ENCODE data around the gene CCDC71. TPM values are rescaled to one million over a fixed set of nuclear protein-coding genes. Genes with fewer than 3 reads are reported as not detected.

Gene CCDC71
- total RNA-seq, 1 experiment from 2014 or later, result 17.8 TPM

DNA sequence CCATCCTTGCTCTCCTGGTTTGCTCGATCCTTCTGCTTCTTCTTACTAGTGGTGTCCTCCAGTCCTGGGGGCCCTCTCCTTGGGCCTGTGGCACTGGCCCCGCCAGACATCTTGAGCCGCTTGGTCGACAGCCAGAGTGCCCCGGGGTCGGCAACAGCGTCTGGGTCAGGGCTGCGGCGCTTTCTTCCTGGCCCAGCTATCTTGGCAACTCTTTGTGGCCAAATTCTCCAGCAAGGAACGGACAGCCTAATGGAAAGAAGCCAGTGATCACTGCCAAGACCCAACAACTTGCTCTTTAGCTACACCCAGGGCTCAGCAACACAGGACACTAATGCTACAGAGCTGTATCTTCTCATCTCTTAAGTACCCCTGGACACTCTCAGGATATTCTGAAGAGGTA is 47.1 kb downstream of the CCDC71 start:
- Histone ChIP-seq H3K36me3 (ENCODE audit: low read depth) (peaks cover 11% of the 10 kb centered on the region; the same call in 1 of the 2 replicates), H3K4me2 (peak overlapping the region; percentile 99), H3K79me2 (ENCODE audit: low read depth) (peaks cover 26% of the 10 kb centered on the region), H3K27ac (peak overlapping the region; percentile 76), H3K9me2 (ENCODE audit: insufficient read depth) (no peaks in the 10 kb centered on the region), H3F3A (ENCODE audit: insufficient read depth, low read depth) (peaks cover 29% of the 10 kb centered on the region), H2AFZ (no peak overlapping the region), H3K4me1 (replicated peaks; ENCODE audit: insufficient read depth) (peaks cover 10% of the 10 kb centered on the region), H3K9me3 (ENCODE audit: insufficient read depth, low read depth) (no peaks in the 10 kb centered on the region), H4K20me1 (ENCODE audit: insufficient read depth) (no peaks in the 10 kb centered on the region), H3K27me3 (ENCODE audit: insufficient read depth, low read depth) (no peaks in the 10 kb centered on the region), H3K4me3 (peak overlapping the region; percentile 69)
- TF ChIP-seq EZH2 (IDR thresholded peaks at IDR 0.05; ENCODE audit: low read depth), result no peak
- TF ChIP-seq, protein P1, sequence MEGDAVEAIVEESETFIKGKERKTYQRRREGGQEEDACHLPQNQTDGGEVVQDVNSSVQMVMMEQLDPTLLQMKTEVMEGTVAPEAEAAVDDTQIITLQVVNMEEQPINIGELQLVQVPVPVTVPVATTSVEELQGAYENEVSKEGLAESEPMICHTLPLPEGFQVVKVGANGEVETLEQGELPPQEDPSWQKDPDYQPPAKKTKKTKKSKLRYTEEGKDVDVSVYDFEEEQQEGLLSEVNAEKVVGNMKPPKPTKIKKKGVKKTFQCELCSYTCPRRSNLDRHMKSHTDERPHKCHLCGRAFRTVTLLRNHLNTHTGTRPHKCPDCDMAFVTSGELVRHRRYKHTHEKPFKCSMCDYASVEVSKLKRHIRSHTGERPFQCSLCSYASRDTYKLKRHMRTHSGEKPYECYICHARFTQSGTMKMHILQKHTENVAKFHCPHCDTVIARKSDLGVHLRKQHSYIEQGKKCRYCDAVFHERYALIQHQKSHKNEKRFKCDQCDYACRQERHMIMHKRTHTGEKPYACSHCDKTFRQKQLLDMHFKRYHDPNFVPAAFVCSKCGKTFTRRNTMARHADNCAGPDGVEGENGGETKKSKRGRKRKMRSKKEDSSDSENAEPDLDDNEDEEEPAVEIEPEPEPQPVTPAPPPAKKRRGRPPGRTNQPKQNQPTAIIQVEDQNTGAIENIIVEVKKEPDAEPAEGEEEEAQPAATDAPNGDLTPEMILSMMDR (conservative IDR thresholded peaks at IDR 0.05), result no peak
- intact Hi-C loops (cut with micrococcal nuclease; ENCODE audit: unreplicated experiment), result no loop called here
- BruUV-seq (replicated peaks), result no TSS peak
- no peak for DNase-seq
- CTCF ChIA-PET, result no interaction called here
- POLR2A ChIA-PET (ENCODE audit: unreplicated experiment), result interaction anchor here (0.6 kb wide), 1 partner anchor 126 kb away, joined by 3 read pairs; no protein-coding TSS in a partner anchor

Other genes starting within 250 kb of the CCDC71 start
- gene ARIH2, start 247.5 kb downstream of the CCDC71 start, total RNA-seq (2021), result 86.1 and 96.8 TPM in 2 replicates
- gene P4HTM, start 176.1 kb downstream of the CCDC71 start, total RNA-seq (2021), result 49.1 and 57.1 TPM in 2 replicates
- gene WDR6, start 158.9 kb downstream of the CCDC71 start, total RNA-seq (2021), result 157 and 159 TPM in 2 replicates
- 27.7 and 35.9 TPM in 2 replicates for gene DALRD3, start 147.8 kb downstream of the CCDC71 start, total RNA-seq (2021)
- 32.9 and 38.8 TPM in 2 replicates for gene NDUFAF3, start 144.2 kb downstream of the CCDC71 start, total RNA-seq (2021)
- gene IMPDH2, start 136.9 kb downstream of the CCDC71 start, total RNA-seq (2021), result 190 and 222 TPM in 2 replicates
- gene QRICH1, start 72.3 kb downstream of the CCDC71 start, total RNA-seq (2021), result 84.8 and 87.5 TPM in 2 replicates
- gene QARS1, start 61.6 kb downstream of the CCDC71 start, total RNA-seq (2021), result 334 and 337 TPM in 2 replicates
- 72.1 TPM in 2 replicates for gene USP19, start 45.5 kb downstream of the CCDC71 start, total RNA-seq (2021)
- 230 and 238 TPM in 2 replicates for gene LAMB2, start 33.3 kb downstream of the CCDC71 start, total RNA-seq (2021)
- 13.1 and 15.3 TPM in 2 replicates for gene KLHDC8B, start 5.3 kb upstream of the CCDC71 start, total RNA-seq (2021)
- 6.9 and 12.4 TPM in 2 replicates for gene C3orf62, start 110.9 kb upstream of the CCDC71 start, total RNA-seq (2021)
- gene USP4, start 173.7 kb upstream of the CCDC71 start, total RNA-seq (2021), result 39.8 and 42.9 TPM in 2 replicates
- 386 and 394 TPM in 2 replicates for gene GPX1, start 192.0 kb upstream of the CCDC71 start, total RNA-seq (2021)
- 413 and 416 TPM in 2 replicates for gene RHOA, start 245.6 kb upstream of the CCDC71 start, total RNA-seq (2021)
- gene TCTA, start 246.1 kb upstream of the CCDC71 start, total RNA-seq (2021), result 17.0 and 17.2 TPM in 2 replicates